ENCODE results near the gene PLET1. TPM values are rescaled to one million over a fixed set of nuclear protein-coding genes. Genes with fewer than 3 reads are reported as not detected.

The PLET1 gene
- total and polyA plus RNA-seq, 2 of the 4 experiments (the other 2 are of a cell fraction) = not detected

DNA sequence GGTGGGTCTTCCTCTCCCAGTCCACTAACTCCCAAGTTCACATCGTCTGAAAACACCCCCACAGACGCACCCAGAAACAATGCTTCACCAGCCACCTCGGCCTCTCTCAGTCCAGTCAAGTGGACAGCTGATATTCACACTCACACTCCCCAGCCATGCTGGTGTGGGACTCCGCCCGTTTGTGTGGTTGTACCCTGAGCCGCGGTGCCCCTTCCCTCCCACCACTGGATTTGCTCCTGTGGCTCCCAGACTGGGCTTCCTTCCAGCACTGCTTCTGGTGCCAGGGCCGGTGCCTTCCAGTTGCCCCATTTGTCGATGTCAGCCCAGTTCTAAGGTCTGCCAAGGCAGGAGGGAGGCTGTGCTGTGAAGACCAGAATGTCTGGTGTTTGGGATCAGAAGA, 37.9 kb upstream of the PLET1 start:
- no TSS peak for BruUV-seq (replicated peaks)

More for the DNA sequence above, 37.9 kb upstream of the PLET1 start:
- no peak overlapping the region for H3K27ac ChIP-seq (ENCODE audit: insufficient read depth, low read length)
- H4K8ac ChIP-seq (ENCODE audit: low read depth in 2 of 2, low read length in 2 of 2) = no peak overlapping the region
- H2AFZ ChIP-seq (replicated peaks; ENCODE audit: low read length, poor library complexity) = peak overlapping the region; percentile 59
- peak overlapping the region; percentile 15; the same call in 1 of the 2 replicates for H4K91ac ChIP-seq (ENCODE audit: insufficient read depth, low read depth, low read length)
- peak overlapping the region; percentile 33 for H2AK9ac ChIP-seq (replicated peaks; ENCODE audit: low read depth, low read length, poor library complexity)
- no peak overlapping the region for H4K5ac ChIP-seq (ENCODE audit: low read depth, low read length)
- H2BK20ac ChIP-seq (ENCODE audit: low read depth, low read length) = peak overlapping the region; percentile 23; the same call in 1 of the 2 replicates
- no peak for ATAC-seq (ENCODE audit: low read depth)
- no peak for TF ChIP-seq RFX5 (IDR thresholded peaks at IDR 0.05; ENCODE audit: low read depth, low read length)
- TF ChIP-seq MAFK (IDR thresholded peaks at IDR 0.05; ENCODE audit: low read depth, low read length) = no peak
- TF ChIP-seq RAD21 (IDR thresholded peaks at IDR 0.05; ENCODE audit: low read length) = no peak
- TF ChIP-seq CHD1 (IDR thresholded peaks at IDR 0.05; ENCODE audit: low read depth, low read length) = no peak
- TF ChIP-seq CEBPB (IDR thresholded peaks at IDR 0.05; ENCODE audit: low read depth, low read length) = no peak
- no peak for TF ChIP-seq BHLHE40 (IDR thresholded peaks at IDR 0.05; ENCODE audit: low read depth, low read length)
- TF ChIP-seq, protein P1, sequence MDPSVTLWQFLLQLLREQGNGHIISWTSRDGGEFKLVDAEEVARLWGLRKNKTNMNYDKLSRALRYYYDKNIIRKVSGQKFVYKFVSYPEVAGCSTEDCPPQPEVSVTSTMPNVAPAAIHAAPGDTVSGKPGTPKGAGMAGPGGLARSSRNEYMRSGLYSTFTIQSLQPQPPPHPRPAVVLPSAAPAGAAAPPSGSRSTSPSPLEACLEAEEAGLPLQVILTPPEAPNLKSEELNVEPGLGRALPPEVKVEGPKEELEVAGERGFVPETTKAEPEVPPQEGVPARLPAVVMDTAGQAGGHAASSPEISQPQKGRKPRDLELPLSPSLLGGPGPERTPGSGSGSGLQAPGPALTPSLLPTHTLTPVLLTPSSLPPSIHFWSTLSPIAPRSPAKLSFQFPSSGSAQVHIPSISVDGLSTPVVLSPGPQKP (IDR thresholded peaks at IDR 0.05; ENCODE audit: borderline replicate concordance, low read depth, low read length) = no peak
- no peak for TF ChIP-seq NFE2L2 (IDR thresholded peaks at IDR 0.05; ENCODE audit: low read depth, low read length)
- TF ChIP-seq CTCF (conservative IDR thresholded peaks at IDR 0.05; ENCODE audit: low read depth, low read length) = no peak
- no peak for TF ChIP-seq POLR2A (IDR thresholded peaks at IDR 0.05; ENCODE audit: low read depth, low read length)
- TF ChIP-seq FOS (IDR thresholded peaks at IDR 0.05; ENCODE audit: low read depth, low read length) = no peak
- TF ChIP-seq MAZ (IDR thresholded peaks at IDR 0.05; ENCODE audit: borderline replicate concordance, low read depth, low read length) = no peak
- no peak for TF ChIP-seq MXI1 (IDR thresholded peaks at IDR 0.05; ENCODE audit: borderline replicate concordance, low read depth, low read length)
- TF ChIP-seq SMC3 (IDR thresholded peaks at IDR 0.05; ENCODE audit: low read depth, low read length) = no peak
- TF ChIP-seq, protein P2, sequence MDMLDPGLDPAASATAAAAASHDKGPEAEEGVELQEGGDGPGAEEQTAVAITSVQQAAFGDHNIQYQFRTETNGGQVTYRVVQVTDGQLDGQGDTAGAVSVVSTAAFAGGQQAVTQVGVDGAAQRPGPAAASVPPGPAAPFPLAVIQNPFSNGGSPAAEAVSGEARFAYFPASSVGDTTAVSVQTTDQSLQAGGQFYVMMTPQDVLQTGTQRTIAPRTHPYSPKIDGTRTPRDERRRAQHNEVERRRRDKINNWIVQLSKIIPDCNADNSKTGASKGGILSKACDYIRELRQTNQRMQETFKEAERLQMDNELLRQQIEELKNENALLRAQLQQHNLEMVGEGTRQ (IDR thresholded peaks at IDR 0.05; ENCODE audit: low read depth, low read length) = no peak
- no peak for TF ChIP-seq RCOR1 (IDR thresholded peaks at IDR 0.05; ENCODE audit: insufficient replicate concordance, low read length)
- in situ Hi-C loops (cut with MboI; ENCODE audit: low sequenced_read_pairs) = no loop called here
- H3K9me1 ChIP-seq (ENCODE audit: insufficient read depth, low read length) = peaks cover 22% of the 10 kb centered on the region; the same call in 1 of the 2 replicates
- 55% methylated on average over 6 of the region's 9 CpGs; no CpG with 5 or more reads in 1 of the 2 experiments for WGBS, 2 experiments (ENCODE audit: extremely low coverage in 2 of 2, insufficient read length in 1 of 2)
- no peak overlapping the region for H3K18ac ChIP-seq (ENCODE audit: low read depth, low read length)
- H2BK15ac ChIP-seq (ENCODE audit: low read depth, low read length) = no peak overlapping the region
- no peaks in the 10 kb centered on the region for H3K27me3 ChIP-seq (ENCODE audit: control insufficient read depth, insufficient read depth, low read length)
- ChIA-PET CTCF (no interaction called here), POLR2A (ENCODE audit: unreplicated experiment) (no interaction called here)
- H3K4me2 ChIP-seq (ENCODE audit: low read depth, low read length) = no peak overlapping the region
- H2BK5ac ChIP-seq (ENCODE audit: low read depth, low read length, poor library complexity, severe bottlenecking) = no peak overlapping the region
- DNase-seq = no peak
- dilution Hi-C loops (cut with HindIII; ENCODE audit: low sequenced_read_pairs, unreplicated experiment) = no loop called here
- no peak overlapping the region for H3K56ac ChIP-seq (ENCODE audit: extremely low read depth, insufficient read depth, low read length)
- no peaks in the 10 kb centered on the region for H4K20me1 ChIP-seq (ENCODE audit: insufficient read depth, low read length)
- peak overlapping the region; percentile 41; the same call in 1 of the 2 replicates for H2BK120ac ChIP-seq (ENCODE audit: low read depth, low read length)
- intact Hi-C loops (cut with micrococcal nuclease) = loop anchor here (10.0 kb wide), 1 partner anchor 666 kb away; the partner anchor contains the start of gene NCAM1
- H3K9me3 ChIP-seq (ENCODE audit: control insufficient read depth, insufficient read depth, low read length) = no peaks in the 10 kb centered on the region
- H3K4me1 ChIP-seq (ENCODE audit: control insufficient read depth, insufficient read depth, low read length) = peaks cover 10% of the 10 kb centered on the region
- H3K14ac ChIP-seq (replicated peaks; ENCODE audit: low read depth, low read length) = 0 out of 2 replicates have a peak overlapping the region, but pooled peaks have one; percentile 18
- peak overlapping the region; percentile 29; the same call in 1 of the 2 replicates for H3K4ac ChIP-seq (ENCODE audit: low read depth, low read length)
- H3K23ac ChIP-seq (ENCODE audit: low read depth, low read length) = no peak overlapping the region
- peak overlapping the region; percentile 48; the same call in 1 of the 2 replicates for H2AK5ac ChIP-seq (ENCODE audit: low read depth, low read length)
- no peak overlapping the region for H3K4me3 ChIP-seq (ENCODE audit: insufficient read depth, low read depth, low read length)
- no peaks in the 10 kb centered on the region for H3K36me3 ChIP-seq (ENCODE audit: control insufficient read depth, insufficient read depth, low read length)
- no peak overlapping the region for H3K9ac ChIP-seq (ENCODE audit: low read depth, low read length)
- H3K79me1 ChIP-seq (ENCODE audit: low read depth in 1 of 2, low read length in 2 of 2) = peaks cover 0 to 2% of the 10 kb centered on the region in 2 experiments; a peak in 1 of 4 replicates
